Measurements from ENCODE around the gene CRTAC1. TPM values are rescaled to one million over a fixed set of nuclear protein-coding genes. Genes with fewer than 3 reads are reported as not detected.
"Not testable (repeated sequence)": the region's sequence is repeated elsewhere in the genome, so short reads cannot be mapped to it uniquely, and the experiment has no call there.

CRTAC1 gene
- total RNA-seq, 1 experiment from 2014 or later: not detected

- in situ Hi-C loops (cut with HindIII; ENCODE audit: low pct_unique_long_range_greater_than_20kb, low sequenced_read_pairs): no loop called here
- DNase-seq (ENCODE audit: low read depth): no peak
Observed at GRCh38 chr10:97842656-97843280, 187.7 kb downstream of the CRTAC1 start.

- DNase-seq (ENCODE audit: low read depth); in situ Hi-C loops (cut with HindIII; ENCODE audit: low pct_unique_long_range_greater_than_20kb, low sequenced_read_pairs): not testable (repeated sequence)
Observed at GRCh38 chr10:97842114-97842513, 188.3 kb downstream of the CRTAC1 start.

- in situ Hi-C loops (cut with HindIII; ENCODE audit: low pct_unique_long_range_greater_than_20kb, low sequenced_read_pairs); DNase-seq (ENCODE audit: low read depth): not testable (repeated sequence)
Observed at GRCh38 chr10:97841166-97841565, 189.3 kb downstream of the CRTAC1 start.

- no peak for DNase-seq (ENCODE audit: low read depth)
- in situ Hi-C loops (cut with HindIII; ENCODE audit: low pct_unique_long_range_greater_than_20kb, low sequenced_read_pairs): no loop called here
Observed at GRCh38 chr10:97838091-97838490, 192.3 kb downstream of the CRTAC1 start.

- in situ Hi-C loops (cut with HindIII; ENCODE audit: low pct_unique_long_range_greater_than_20kb, low sequenced_read_pairs): no loop called here
Observed at GRCh38 chr10:97836446-97836845, 194.0 kb downstream of the CRTAC1 start.

GRCh38 chr10:97831259-97831658 is 199.2 kb downstream of the CRTAC1 start:
- no peak for DNase-seq (ENCODE audit: low read depth)
- in situ Hi-C loops (cut with HindIII; ENCODE audit: low pct_unique_long_range_greater_than_20kb, low sequenced_read_pairs): no loop called here

More at GRCh38 chr10:97836446-97836845, 194.0 kb downstream of the CRTAC1 start:
- DNase-seq (ENCODE audit: low read depth): no peak

GRCh38 chr10:97830064-97830463 is 200.4 kb downstream of the CRTAC1 start:
- DNase-seq (ENCODE audit: low read depth): no peak
- in situ Hi-C loops (cut with HindIII; ENCODE audit: low pct_unique_long_range_greater_than_20kb, low sequenced_read_pairs): no loop called here

- in situ Hi-C loops (cut with HindIII; ENCODE audit: low pct_unique_long_range_greater_than_20kb, low sequenced_read_pairs): no loop called here
- DNase-seq (ENCODE audit: low read depth): no peak
Observed at GRCh38 chr10:97828721-97829120, 201.7 kb downstream of the CRTAC1 start.

- in situ Hi-C loops (cut with HindIII; ENCODE audit: low pct_unique_long_range_greater_than_20kb, low sequenced_read_pairs): no loop called here
Observed at GRCh38 chr10:97827702-97828291, 202.6 kb downstream of the CRTAC1 start.

GRCh38 chr10:97826892-97827291 is 203.5 kb downstream of the CRTAC1 start:
- DNase-seq (ENCODE audit: low read depth): no peak
- in situ Hi-C loops (cut with HindIII; ENCODE audit: low pct_unique_long_range_greater_than_20kb, low sequenced_read_pairs): no loop called here

More at GRCh38 chr10:97827702-97828291, 202.6 kb downstream of the CRTAC1 start:
- no peak for DNase-seq (ENCODE audit: low read depth)

- in situ Hi-C loops (cut with HindIII; ENCODE audit: low pct_unique_long_range_greater_than_20kb, low sequenced_read_pairs): no loop called here
Observed at GRCh38 chr10:97825020-97825760, 205.2 kb downstream of the CRTAC1 start.

GRCh38 chr10:97823734-97824133 is 206.7 kb downstream of the CRTAC1 start:
- no peak for DNase-seq (ENCODE audit: low read depth)
- in situ Hi-C loops (cut with HindIII; ENCODE audit: low pct_unique_long_range_greater_than_20kb, low sequenced_read_pairs): no loop called here

More at GRCh38 chr10:97825020-97825760, 205.2 kb downstream of the CRTAC1 start:
- no peak for DNase-seq (ENCODE audit: low read depth)

GRCh38 chr10:97822261-97822687 is 208.1 kb downstream of the CRTAC1 start:
- in situ Hi-C loops (cut with HindIII; ENCODE audit: low pct_unique_long_range_greater_than_20kb, low sequenced_read_pairs): no loop called here
- peak; percentile 23 for DNase-seq (ENCODE audit: low read depth)

GRCh38 chr10:97821308-97822038 is 208.9 kb downstream of the CRTAC1 start:
- no peak for DNase-seq (ENCODE audit: low read depth)

GRCh38 chr10:97820096-97820704 is 210.2 kb downstream of the CRTAC1 start:
- in situ Hi-C loops (cut with HindIII; ENCODE audit: low pct_unique_long_range_greater_than_20kb, low sequenced_read_pairs): no loop called here
- DNase-seq (ENCODE audit: low read depth): no peak

More at GRCh38 chr10:97821308-97822038, 208.9 kb downstream of the CRTAC1 start:
- in situ Hi-C loops (cut with HindIII; ENCODE audit: low pct_unique_long_range_greater_than_20kb, low sequenced_read_pairs): no loop called here

- DNase-seq (ENCODE audit: low read depth): no peak
- in situ Hi-C loops (cut with HindIII; ENCODE audit: low pct_unique_long_range_greater_than_20kb, low sequenced_read_pairs): no loop called here
Observed at GRCh38 chr10:97818572-97818971, 211.8 kb downstream of the CRTAC1 start.

GRCh38 chr10:97816609-97817008 is 213.8 kb downstream of the CRTAC1 start:
- in situ Hi-C loops (cut with HindIII; ENCODE audit: low pct_unique_long_range_greater_than_20kb, low sequenced_read_pairs): no loop called here
- no peak for DNase-seq (ENCODE audit: low read depth)

All from Caki2 (cell line).